ENCODE results near the gene NRP2.

NRP2 gene

DNA sequence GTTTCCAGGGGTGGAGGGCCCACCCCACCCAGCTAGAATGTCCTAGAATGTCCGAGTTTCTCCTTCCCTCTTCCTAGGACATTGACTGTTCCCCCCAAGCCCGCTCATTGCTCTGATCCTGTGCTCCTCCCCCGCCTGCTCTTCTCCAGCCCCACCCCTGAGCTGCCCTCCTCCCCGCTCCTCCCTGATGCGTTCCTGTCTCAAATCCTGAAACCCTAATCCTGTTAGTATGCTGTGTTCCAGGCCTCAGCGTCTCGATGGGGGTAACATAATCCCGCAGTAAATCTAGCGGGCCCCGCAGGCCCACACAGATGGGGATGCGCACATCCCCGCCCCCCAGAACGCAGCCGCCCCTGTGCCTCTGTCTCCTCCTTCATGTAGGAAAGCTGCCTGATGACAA lies 51.3 kb downstream of the NRP2 start:
- no peak for DNase-seq

DNA sequence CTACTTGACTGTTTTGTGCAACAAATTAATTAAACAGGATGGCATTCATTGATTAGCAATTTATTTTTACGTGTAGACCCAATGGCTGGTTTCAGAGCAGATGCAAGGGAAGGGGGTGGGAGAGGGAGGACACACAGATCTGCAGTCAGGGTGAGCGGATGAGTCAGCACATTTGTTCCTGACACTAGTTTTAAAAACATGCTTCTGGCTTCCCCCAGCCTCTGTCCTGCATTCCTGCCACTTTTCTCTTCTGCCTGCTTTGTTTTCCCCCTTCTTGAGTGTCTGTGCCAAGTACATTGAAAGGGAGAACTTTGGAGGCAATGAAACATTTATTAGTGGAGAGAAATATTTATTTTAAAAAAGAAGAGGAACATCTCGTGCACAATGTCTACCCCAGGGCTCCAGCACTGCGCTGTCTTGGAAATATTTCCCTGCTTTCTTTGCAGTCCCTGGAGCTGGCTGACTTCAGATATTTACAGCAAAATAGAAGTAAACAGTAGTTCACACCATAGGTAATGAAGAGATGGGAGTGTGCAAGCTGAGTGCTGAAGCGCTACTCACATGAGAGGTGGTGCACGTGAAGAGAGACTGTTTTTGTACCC lies 52.2 kb downstream of the NRP2 start:
- no peak for DNase-seq

DNA sequence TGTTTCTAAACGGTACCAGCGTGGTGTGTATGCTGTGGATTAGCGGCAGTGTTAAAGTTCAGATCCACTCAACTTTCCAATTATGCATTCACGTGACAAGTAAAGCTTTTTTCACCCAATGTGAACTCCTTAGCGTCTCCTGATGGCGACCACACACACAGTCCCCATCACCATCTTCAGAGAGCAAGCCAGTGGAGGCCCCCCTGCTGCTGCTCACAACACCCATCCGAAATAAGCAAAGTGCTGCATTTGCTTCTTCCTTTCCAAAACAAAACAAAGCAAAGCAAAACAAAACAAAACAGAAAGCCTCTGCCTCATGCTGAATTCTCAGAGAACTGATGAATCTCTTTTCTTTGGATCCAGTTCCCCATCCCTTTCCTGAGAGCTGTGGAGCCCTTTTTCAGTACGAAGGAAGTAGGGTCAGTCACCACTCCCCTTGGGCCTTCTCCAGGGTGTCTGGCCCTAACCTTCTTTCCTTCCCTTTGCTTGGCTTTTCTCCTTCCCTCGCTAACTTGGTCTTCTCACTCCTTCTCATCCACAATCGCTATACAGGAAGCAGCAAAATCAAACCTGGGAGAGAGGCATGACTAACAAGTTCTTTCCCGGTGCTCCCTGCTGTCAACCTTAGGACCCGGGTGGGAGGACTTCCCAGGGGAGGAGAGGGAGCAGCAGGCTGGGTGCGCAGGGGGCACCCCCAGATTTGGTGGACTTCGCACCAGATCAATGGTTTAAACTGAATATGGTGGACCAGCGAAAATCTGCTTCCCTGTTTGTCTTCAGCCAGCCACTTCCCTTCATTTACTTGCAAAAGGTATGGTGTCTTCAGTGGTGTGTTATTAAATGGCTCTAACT lies 56.0 kb downstream of the NRP2 start:
- no peak for DNase-seq

GRCh38 chr2:205739620-205740019 lies 57.3 kb downstream of the NRP2 start:
- DNase-seq = no peak

DNA sequence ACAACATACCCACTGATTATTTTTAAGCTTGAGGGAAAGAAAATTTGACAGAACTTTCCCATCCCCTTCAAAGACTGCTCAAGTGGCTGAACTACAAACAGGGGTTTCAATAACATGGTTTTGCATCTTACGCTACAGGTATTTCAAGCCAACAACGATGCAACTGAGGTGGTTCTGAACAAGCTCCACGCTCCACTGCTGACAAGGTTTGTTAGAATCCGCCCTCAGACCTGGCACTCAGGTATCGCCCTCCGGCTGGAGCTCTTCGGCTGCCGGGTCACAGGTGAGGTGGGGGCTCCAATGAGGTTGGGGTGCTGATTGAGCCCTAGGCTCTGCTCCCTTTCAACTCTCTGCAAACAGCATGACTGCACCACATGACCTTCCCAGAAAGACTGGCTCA lies 58.1 kb downstream of the NRP2 start:
- no peak for DNase-seq

DNA sequence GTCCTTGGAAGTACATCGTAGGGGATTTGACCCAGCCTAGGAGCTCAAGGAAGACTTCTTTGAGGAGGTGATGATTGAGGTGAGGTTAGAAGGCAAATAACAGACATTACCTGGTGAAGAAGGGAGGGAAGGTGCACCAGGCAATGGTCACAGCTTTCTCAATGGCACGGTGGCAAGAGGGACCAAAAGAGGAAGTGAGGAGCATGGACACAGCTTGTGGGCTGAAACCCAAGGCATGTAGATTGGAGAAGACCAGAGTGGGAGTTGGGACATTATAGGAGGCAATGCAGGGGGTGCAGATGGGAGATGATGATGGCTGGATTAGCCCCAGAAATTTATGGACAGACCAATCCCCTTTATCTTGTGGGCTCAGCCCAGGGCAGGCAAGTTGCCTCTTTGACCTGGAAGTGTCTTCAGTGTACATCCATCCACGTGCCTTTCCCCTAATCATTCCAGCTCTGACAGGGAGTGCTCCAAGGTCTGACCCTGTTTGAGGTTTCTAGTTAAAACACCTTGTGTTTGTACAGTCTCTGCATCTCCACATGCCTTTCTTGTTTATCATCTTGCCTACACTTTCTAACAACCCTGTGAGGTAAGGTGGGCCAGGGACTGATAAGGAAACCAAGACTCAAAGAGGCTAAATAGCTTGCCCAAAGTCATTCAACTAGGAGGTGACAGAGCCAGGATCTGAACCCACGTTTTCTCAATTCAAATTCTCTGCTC lies 59.1 kb downstream of the NRP2 start:
- DNase-seq = no peak

GRCh38 chr2:205743137-205743536 lies 60.8 kb downstream of the NRP2 start:
- no peak for DNase-seq

DNA sequence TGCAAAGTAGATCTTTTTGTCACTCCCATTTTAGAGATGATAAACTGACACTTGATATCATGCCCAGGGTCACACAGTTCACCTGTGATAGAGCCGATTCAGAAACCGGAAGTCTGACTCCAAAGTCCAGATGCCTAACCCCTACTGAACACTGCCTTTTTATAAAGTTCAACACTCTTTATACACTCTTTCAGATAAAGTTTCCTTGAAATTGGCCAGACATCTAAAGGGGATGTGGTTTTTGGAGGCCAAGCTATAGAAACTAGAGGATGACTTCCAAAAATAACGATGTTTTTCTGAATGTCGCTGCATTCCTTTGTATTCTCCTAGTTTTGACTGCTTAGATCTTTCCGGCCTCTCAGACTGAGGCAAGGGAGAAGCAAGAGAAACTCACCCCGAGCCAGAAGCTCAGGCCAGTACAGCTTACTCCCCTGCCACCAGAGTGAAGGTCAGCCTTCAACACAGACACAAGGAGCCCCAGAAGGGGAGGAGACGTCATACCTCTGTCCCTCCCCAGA lies 61.8 kb downstream of the NRP2 start:
- no peak for DNase-seq

DNA sequence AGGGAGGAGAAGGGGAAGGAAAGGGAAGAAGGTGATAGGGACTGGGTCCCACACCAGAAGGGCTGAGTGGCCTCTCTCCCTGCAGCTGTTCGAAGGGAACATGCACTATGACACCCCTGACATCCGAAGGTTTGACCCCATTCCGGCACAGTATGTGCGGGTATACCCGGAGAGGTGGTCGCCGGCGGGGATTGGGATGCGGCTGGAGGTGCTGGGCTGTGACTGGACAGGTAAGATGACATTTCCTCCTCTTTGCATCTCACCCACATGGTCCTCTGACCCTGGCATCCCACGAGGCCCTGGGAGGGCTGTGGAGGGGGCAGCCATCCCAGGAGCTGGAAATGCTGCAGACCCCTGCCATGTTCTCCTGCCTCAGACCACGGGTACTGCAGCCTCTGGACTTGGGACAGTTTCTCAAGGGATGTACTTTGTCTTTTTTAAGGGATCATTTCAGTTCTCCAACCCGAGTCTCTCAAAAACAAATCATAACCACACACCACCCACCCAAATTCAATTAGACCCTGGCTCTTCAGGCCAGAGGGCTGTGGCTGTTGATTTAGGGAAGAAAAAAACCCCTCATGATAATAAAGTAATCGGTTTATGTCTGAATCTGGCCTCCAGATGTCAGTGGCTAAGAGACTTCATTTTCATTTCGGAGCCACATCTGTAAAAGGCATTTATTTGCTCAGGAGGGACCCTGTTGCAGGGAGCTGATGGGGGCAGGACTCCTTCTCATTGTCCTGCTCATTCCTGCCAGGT lies 63.5 kb downstream of the NRP2 start:
- no peak for DNase-seq

GRCh38 chr2:205746420-205746785 lies 64.1 kb downstream of the NRP2 start:
- no peak for DNase-seq

- DNase-seq = no peak
Observed at GRCh38 chr2:205747829-205748386, 65.6 kb downstream of the NRP2 start.

DNA sequence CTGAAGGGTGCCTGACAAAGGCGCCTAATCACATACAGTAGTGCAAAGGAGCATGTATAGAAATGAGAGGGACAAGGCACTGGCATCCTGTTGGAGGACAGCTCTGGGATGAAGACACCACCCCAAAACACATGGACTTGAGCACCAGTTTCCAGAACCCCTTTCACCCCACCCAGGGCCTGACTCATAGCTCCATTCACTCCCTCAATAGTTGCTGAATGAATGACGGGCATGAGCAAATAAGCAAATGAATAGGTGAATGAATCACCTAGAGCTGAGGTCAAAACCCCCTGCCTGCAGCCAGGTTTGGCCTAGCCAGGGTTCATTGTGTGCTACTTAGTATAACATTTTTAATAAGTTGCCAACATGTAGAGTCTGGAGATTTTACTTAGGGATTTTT lies 66.3 kb downstream of the NRP2 start:
- no peak for DNase-seq

DNA sequence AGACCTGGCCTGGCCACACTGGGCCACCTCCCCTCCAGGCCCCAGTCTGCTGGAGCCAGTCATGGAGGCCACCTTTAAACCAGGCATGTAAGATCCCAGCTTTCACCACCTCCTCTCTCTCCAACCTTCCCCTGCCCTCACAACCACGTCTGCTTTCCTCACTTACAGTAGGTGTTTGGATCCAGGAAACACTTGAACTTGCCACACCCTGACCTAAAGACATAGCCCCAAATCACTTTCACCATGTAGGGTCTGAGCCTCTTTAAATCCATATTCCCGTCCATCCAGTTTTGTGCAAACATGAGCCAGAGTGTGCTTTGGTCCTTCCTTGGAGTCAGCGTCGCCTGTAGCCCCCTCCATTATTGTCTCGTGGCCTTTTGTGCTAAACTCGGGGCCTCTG lies 66.8 kb downstream of the NRP2 start:
- DNase-seq = no peak

DNA sequence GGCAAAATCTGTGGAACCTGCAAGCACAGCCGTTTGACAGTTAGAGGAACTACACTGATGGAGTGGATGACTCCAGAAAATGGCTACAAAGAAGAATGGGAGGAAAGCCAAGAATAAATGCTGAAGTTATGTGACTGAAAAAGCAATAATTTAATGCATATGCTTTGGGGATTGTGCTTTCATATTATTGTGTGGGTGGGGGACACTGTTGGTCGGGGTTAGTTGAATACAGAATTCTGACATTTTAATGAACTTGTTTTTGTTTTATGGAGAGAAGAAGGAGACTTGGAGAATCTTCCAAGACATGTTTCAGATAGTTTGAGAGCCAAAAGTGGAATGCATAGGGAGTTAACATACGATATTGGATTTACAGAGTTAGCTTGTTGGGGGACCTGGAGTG lies 68.5 kb downstream of the NRP2 start:
- DNase-seq = no peak

GRCh38 chr2:205751569-205752031 lies 69.3 kb downstream of the NRP2 start:
- DNase-seq = no peak

DNA sequence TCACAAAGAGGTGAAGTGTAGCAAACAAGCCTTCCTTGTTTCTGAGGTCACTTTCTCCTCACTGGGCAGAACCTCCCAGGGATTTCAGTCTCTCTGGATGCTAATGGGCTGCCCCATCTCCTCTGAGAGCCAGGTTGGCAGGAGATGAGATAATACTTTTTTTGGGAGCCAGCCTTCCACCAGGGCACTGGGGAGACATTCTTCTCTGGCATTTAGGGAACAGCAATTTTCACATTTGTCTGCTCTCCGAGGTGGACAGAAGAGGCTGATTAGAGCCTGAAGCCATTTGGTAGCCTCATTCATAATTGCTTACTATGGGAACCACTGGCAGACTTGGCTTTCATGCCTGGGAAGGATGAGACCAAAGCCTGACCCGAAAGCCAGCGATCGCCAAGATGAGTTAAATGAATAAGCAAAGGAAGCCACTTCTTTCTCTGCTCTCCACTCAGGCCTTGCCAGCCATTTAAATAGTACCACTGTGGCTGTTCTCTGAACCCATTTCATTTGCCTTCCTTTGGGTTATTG lies 70.1 kb downstream of the NRP2 start:
- no peak for DNase-seq

GRCh38 chr2:205752924-205753323 lies 70.6 kb downstream of the NRP2 start:
- DNase-seq = no peak

GRCh38 chr2:205754285-205754923 lies 72.1 kb downstream of the NRP2 start:
- no peak for DNase-seq

- no peak for DNase-seq
Observed at GRCh38 chr2:205754924-205755321, 72.6 kb downstream of the NRP2 start.

GRCh38 chr2:205755923-205756322 lies 73.6 kb downstream of the NRP2 start:
- no peak for DNase-seq

- DNase-seq = no peak
Observed at GRCh38 chr2:205757271-205757670, 75.0 kb downstream of the NRP2 start.

- DNase-seq = no peak
Observed at GRCh38 chr2:205758051-205758450, 75.8 kb downstream of the NRP2 start.

All from AML-193 (cell line).